HG03175 (cell line): Measurements from ENCODE around the gene ST3GAL2.
A peak's percentile ranks its signal among the peaks of the same experiment; 100 is the strongest.

ENCODE experiments used
- ATAC-seq: cut with Tn5 transposase; IDR thresholded peaks from one replicate; pipeline ENCODE4 v1.9.1; 2021; ENCODE audit warnings: mild to moderate bottlenecking, moderate library complexity; ENCODE audit not compliant: unreplicated experiment

The ST3GAL2 gene

DNA sequence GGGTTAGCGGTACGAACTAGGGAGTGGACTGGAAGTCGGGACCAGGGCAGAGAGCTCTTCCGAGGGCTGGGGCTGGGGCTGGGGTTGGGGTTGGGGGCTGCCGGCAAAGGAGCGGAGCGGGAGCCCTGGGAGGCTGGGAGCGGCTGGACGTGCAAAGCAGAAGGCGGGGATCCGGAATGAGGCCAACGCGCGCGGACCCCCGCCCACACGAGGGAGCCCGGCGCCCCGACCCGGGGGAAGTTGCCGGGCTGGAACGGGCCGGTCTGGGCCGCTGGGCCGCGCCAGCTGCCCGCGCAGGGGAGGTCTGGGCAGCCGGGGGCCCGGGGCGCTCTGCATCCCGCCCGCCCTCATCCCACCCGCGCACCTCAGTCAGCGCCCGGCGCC lies 323 bp downstream of the ST3GAL2 start:
- no peak for ATAC-seq

DNA sequence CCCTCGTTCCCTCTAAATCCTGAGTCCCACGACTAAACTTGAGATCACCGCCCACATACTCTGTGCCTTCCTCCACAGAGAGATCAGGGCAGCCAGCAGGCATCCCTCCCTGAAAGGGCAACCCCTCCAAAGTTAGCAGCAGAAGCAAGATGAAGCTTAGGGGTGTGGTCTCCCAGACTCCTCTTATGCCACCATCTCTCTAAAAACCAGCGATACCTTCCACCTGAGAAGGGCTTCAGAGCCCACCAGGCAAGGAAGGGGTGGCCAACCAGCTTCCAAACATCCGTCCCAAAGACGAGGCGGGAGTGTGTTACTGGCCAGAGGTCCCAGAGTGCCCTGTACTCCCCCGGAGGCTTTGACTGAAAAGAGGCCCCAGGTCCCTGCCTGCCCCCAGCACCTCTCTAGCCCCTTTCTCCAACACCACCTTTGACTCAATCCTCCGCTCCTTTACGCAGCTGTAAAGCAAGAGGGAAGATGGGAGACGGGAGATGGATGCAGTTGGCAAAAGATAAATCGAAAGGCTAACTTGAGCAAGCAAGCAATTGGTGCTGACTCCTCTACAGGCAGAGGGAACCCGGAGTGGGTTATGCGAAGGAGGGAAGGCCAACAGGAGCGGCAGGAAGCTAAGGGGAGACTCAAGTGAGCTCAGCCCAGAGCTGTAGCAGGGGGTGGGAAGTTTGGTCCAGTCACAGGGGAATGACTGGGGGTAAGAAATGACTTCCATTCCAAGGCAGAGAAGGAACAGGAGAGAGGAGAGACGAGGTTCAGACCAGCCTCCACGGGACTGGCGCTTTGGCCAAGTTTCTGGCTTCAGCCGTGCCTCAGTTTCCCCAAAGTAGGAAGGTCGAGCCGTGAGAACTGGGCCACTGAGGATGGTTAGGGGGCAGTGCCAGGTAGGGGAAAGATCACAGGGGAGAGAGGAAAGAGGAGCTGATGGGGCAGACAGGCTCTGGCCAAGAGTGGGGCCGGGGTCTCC lies 1.0 kb downstream of the ST3GAL2 start:
- no peak for ATAC-seq

DNA sequence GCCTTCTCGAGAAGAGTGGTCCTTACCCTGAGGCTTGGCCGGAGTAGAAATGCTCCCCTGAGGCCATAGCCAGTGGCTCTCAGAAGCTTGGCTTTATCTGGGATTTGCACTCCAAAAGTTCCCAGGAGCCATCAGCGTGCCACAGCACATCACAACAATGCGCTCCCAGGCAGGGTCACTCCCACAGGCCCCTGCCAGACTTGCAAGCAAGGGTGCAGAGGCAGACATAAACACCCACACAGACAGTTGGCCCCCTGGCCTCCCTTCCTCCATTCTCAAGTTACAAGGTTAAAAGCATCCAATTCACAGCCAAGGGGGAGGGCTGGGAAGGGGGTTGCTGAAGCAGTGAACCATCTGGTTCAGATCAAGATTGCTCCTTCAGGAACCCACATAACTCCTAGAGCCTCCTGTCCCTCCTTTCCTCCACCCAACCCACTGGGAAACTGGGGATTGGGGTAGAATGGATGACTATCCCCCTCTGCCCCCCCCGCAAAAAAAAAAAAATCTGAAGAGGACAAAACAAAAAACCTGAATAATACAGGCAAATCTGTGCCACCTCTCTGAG lies 1.8 kb downstream of the ST3GAL2 start:
- no peak for ATAC-seq

DNA sequence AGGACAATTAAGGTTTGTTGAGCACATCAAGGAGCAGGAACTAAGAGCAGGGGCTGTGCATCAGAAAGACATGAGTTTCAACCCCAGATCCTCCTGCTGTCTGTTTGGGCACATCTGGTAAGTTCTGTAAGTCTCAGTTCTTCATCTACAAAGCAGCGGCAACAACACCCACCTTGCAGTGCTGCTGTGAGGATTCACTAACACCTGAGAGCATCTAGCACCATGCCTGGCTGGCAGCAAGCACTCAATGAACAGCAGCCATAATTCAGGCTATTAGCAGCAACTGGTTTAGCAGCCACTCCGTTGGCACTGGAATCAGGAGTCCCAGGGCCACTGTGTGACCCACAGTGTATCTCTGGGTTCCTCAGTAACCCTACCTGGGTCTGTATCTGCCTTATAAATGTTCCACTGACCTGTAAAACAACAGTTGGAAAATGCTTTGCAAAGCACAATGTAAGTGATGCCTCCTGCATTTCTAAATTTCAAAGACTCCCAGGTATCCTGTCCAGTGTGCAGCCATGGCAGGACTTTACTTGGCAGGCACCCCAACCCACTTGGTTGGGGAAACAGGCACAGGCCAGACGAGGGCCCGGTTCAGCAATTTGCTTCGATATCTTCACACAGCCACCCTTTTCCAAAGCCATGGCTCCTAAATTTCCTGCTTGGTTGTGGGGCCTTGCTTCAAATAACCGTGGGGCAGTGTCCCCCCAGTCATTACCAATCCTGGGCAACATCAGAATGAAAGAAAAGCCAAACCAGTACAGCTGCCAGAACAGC lies 4.2 kb downstream of the ST3GAL2 start:
- no peak for ATAC-seq

DNA sequence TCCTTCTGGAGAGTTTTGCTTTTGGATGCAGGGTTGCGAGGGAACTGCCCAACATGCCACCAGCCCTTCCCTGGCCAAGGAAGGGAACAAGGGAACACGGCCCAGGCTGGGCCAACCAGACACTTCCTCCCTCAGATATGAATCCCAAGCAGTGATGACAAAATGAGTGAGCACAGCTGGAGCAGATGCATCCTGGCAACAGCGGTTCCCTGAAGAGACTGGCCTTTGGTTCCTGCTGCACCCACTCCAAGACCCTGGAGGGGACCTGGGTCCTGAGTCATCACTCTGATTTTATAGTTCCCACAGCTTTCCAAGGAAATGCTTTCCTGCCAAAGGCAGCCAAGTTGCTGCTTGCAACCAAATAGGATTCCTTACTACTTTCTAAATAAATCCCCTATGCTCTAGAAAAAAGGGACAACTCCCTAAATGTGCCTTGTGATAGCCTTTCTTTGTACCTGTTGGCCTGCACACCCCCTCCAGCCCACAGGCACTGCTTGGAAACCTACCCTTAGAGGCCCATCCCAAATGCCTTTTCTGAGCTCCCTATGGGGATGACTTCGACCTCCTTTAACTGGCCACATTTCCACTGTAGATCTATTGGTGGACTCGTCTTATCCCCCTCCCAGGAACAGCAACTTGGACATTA lies 5.3 kb downstream of the ST3GAL2 start:
- no peak for ATAC-seq

DNA sequence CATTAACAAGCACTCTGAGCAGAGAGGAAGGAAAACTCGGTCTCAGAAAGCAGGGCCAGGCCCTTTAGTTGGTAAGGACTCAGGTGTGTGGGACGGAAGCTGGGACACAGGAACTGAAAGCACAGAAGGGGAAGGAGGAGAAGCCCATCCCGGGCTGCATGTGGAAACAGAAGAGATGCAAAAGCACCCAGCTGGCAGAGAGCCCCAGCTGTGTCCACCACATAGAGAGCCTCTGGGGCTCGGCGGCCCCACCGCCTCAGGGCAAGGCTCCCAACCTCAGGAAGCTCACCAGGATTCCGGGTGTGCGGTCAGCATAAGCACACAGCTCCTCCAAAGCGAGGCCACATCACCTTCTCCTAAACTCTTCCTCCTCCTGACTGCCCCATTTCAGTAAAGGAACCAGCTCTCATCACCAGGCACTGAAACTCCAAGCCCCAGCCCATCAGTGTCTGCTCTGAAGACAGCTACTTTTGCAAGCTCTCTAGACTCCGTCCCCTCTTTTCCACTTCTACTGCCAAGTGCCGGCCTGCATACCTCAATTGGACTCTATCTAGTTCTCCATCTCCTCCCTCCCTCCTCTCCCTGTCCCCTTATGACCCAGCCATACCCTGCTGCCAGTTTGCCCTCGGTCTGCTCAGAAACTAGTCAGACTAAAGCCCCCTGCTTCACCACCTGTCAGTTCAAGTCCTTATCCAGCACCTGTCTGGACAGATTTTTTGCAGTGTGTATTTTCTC lies 6.0 kb downstream of the ST3GAL2 start:
- ATAC-seq, result no peak

DNA sequence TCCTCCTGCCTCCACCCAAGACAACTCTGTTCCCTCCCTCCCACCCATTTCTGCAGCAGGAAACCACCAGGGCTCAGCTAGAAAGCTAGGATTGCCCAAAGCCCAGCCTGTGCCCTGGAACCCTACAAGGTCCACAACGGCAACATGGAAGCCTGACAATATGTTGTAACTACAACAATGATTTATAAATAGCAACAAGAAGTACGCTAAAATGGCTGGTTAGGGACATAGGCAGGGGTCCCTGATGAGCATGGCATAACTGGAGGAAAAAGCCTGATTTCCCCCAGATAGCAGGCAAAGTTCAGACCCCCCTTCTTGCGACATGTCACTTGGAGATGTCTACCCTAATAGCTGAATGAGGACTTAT lies 6.6 kb downstream of the ST3GAL2 start:
- ATAC-seq, result no peak

DNA sequence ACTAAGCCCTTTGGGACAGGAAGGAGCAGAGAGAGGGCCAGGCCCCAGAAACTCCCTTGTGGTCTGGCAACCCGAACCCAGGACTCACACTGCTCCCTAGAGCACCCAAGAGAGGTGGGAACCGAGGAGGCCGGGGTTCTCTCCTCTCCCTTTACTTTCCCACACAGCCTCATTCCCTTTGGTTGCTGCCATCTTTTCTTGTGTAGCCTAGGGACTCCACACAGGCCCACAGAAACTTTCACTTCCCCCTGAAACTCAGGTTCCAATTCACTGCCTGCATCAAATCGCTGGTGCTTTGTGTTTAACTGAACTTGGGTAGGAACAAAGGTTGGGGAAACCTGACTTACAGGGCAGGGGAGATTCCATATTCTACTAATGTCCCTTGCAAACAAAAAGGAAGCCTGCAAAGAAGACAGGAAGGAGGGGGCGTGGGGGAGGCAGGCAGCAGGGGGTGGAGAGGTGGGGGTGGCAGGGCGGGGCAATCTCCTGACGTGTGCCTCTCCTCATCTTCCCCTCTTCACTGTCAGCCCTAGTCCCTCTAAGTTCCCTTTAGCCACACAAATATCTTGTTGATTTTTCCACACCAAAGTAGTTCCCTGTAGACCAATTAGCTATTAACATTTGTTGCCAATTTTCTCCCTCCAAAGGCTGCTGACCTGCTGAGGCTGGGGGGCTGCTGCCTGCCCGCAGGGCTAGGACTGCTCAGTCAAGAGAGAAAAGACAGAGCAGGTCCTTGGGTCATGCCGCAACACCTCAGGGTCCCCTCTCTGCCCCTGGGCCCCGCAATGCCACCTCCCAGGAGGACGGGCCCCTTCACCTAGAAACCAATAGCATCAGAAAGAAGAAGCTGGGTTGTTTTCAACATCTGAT lies 8.0 kb downstream of the ST3GAL2 start:
- peak; percentile 47 for ATAC-seq

DNA sequence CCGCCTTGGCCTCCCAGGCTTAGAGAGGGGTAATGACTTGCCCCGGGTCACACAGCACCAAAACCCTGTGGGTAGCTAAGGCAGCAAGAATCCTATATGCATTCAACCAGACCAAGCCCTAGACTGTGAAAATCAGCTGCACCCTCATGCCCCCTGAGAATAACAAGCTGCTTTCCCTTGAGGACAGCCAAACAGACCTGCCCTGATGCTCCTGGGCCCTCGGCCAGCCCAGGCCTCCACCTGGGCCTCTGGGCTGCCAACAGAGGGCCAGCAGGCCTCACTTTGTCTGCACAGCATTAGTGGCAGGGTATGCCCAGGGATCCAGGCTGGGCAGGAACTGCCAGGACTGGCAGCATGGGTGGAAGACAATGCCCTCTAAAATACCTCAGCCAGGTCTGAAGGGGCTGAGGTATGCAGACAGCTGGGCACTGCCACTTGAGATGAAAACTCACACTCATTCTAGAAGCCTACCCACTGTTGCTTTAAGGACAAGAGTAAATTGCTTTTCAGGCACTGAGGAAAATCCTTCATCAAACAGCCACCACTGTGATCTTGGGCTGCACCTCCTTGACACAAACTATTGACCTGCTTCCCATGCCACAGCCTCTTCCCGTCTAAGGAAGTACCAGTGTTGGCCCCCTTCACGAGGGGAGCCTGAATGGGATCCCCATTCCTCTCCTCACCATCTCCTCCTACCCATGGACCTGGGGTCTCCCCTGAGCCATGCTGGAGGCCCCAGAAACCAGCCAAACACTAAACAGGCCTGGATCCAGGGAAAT lies 8.8 kb downstream of the ST3GAL2 start:
- no peak for ATAC-seq

DNA sequence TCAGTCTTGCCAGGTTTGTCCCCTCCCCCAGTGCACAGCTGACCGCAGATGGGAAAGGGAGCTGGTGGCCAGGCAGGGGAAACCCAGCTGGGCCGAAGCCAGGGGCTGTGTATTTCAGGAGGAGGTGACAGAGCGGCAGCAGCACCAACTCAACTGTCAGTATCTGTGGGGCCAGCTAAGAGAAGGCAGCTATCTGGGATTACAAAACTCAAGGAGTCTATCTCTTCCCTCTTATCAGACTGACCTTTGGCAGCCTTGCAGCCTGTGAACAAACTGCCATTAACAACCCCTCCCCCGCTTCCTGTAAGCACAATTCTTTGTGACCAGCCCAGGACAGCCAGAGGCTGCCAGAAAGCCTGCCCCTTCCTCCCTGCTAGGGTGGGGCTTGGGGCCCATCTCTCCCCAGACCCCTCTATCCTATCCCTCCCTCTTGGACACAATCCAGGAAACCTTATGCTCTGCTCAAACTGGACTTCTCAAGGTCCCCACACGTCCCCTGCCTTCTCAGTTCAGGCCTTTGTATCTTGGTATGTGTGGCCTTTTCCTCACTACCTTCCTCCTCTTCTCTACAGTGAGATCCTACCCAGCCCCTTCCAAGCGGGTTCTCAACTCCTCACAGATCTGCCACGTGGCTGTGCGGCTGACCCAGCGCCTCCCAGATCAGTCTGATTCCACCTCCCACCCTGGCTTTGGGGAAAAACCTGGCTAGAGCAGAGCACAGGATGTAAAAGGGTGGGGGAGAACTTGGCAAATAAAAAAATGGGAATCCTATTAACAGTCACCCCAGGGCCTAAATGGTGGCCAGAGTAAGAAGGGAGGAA lies 10.5 kb downstream of the ST3GAL2 start:
- ATAC-seq, result no peak

DNA sequence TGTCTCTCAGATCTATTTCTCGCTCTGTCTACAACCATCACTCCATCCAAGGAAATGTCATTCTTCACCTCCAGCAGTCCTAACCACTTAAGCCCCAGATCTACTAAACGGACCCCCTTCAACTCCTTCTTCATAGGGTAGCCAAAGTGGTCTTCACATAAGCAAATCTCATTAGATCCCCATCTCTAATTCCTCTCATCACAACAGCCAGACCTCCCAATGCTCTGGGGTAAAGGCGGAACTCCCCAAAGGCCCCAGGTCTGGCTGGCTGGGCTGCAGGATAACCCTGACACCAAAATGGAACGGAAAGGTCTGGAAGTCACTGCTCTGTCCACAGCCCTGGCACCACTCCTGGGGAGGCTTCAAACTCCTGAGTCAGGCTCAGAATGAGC lies 11.1 kb downstream of the ST3GAL2 start:
- ATAC-seq, result no peak

DNA sequence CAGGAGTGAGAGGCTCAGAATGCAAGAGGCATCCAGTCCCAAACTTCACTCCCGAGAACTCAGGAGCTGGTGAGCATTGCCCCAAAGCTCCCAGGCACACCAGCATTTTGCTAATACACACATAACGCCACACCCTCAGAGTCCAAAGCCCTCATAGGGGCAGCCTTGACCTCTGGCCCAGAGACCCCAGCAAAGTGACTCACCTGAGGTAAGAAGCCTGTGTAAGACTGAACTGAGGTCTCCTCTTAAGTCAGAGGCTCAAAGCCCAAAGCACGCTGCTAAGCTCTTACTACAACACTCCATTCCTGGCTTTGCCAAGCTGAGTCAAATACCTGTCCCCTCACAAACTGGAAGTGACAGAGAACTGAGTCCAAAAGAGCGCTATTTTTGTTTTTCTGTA lies 16.4 kb downstream of the ST3GAL2 start:
- ATAC-seq, result no peak

DNA sequence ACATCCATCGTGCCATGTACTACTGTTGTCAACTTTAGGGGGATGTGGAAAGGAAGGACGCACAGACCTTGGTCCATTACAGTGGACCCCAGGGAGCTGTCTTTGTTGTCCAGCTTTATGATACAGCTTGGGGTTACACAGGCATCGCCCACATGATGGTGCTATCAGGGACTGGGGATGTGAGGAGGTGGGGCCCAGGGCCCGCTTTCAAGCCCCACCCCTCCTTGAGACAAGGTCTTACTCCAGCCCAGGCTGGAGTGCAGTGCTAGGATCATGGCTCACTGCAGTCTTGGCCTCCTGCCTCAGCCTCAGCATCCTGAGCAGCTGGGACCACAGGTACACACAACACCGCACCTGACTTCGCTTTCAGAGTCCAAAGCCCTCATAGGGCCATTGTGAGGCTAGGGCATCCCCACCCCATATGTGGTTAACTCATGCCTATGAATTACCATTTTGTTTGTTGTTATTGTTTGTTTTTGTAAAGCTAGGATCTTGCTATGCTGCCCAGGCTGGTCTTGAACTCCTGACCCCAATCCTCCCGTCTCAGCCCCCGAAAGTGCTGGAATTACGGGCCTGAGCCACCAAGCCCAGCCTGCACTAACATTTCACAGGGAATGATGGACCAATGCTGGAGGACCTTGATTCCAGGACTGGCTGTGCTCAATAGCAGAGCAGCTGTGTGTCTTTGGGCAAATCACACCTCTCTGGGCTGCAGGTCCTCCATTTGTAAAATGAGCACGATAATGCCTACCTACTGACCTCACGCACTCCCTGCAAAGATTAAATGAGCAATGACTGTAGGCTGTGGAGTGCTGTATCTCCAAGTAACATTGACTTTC lies 17.2 kb downstream of the ST3GAL2 start:
- ATAC-seq, result no peak

DNA sequence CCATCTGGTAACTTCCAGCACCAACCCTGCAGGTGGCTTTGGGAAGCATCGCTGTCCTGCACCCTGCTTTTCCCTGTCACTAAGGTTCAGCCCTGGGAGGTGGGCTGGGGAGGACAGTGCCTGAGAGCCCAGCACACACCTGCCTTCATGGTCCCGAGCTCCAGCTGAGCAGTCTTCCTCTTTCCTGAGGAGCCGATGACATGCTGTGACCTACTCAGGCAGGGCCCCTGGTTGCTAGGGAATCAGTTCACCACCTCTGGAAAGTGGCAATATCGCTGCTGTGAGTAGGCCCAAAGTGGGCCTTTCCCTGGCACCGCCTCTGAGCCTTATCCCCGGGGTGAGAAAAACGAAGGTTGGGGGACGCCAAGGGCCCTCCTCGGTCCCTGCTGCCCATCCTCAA lies 17.9 kb downstream of the ST3GAL2 start:
- ATAC-seq, result no peak

DNA sequence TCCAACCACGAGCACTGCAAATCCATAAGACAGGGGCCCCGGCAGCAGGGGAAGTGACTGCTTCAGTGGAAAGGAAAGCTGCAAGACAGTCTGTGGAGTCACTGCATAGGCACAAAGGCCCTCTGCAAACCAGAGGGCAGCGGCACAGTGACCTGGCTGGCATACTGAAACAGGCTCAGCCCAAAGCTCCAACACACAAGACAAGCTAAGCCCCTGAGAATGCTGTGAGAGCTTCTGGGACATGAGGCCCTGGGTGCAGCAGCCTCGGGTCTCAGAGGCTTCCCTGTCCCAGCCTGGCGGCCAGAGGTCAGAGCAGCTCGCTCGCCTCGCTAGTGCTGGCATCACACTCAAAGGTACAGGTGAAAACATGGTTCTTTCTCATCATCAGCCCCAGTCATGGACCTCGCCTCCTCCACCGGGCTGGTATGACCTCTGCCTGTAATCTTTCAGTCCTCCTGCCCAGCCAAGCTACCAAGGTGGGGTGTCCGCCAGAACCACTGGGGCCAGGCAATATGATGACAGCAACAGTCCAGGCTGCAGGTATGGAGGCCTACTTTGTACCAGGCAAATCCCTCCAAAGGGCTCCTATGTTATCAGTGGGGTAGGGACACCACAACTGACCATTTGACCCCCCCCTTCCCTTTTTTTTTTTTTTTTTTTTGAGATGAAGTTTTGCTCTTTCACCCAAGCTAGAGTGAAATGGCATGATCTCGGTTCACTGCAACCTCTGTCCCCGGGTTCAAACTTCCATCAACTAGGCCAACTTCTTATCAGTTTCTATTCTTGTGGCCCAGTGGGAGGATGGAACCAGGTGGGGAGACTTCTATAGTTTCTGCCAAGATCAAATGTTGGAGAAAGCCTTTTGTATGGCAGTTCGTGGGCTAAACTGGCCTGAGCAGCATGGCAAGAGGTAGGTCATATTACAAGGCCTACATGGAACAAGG lies 19.2 kb downstream of the ST3GAL2 start:
- no peak for ATAC-seq

DNA sequence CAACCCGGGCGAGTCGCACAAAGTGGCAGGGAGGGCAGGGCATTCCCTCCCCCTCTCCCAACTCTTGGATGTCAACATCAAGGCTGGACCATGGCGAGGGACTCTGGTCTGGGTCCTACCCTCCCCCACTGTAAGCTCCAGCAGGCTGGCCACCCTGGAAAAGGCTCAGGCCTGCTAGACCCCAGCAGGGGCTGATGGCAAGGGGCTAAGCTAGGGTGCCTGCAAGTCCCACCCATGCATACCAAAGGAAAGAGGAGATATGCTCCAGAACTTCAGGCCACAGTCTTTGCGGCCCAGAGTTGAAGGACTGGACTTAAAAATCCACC lies 19.9 kb downstream of the ST3GAL2 start:
- ATAC-seq, result no peak
